SHP77 (cell line): Measurements from ENCODE around the gene ZNF8.
"Not testable (repeated sequence)": the region's sequence is repeated elsewhere in the genome, so short reads cannot be mapped to it uniquely, and the experiment has no call there.

Source experiments
- DNase-seq, 2 experiments: peaks; one replicate each; lab custom pipeline; 2025; lab: John Stamatoyannopoulos, UW

ZNF8 gene

GRCh38 chr19:58336820-58337219 is 58.1 kb downstream of the ZNF8 start:
- DNase-seq = no peak

- no peak for DNase-seq
Observed at GRCh38 chr19:58338336-58338735, 59.6 kb downstream of the ZNF8 start.

- no peak for DNase-seq
Observed at GRCh38 chr19:58338825-58339558, 60.2 kb downstream of the ZNF8 start.

- DNase-seq = no peak
Observed at GRCh38 chr19:58345558-58345957, 66.8 kb downstream of the ZNF8 start.

GRCh38 chr19:58346961-58347929 is 68.5 kb downstream of the ZNF8 start:
- peak in 1 of 2 experiments; percentile 25 for DNase-seq

- DNase-seq = not testable (repeated sequence)
Observed at GRCh38 chr19:58348080-58348479, 69.3 kb downstream of the ZNF8 start.

- no peak for DNase-seq
Observed at GRCh38 chr19:58349590-58349989, 70.8 kb downstream of the ZNF8 start.

GRCh38 chr19:58350001-58350861 is 71.5 kb downstream of the ZNF8 start:
- no peak for DNase-seq

GRCh38 chr19:58350871-58351557 is 72.3 kb downstream of the ZNF8 start:
- no peak for DNase-seq

- DNase-seq = no peak
Observed at GRCh38 chr19:58351558-58351878, 72.8 kb downstream of the ZNF8 start.

- DNase-seq = no peak
Observed at GRCh38 chr19:58351990-58352755, 73.4 kb downstream of the ZNF8 start.
